Coronary artery (tissue), 2 donors: Measurements from ENCODE around the gene TMEM131.
"Not testable (repeated sequence)": the region's sequence is repeated elsewhere in the genome, so short reads cannot be mapped to it uniquely, and the experiment has no call there.

Experiments
- DNase-seq: peaks from one replicate; pipeline ENCODE4 v3.0.0-alpha.2; 2017; ENCODE audit warnings: low spot score
- H3K27ac ChIP-seq, 2 donors: fragments of 200-600 bp; sonication (generic); one replicate each; pipeline ENCODE4 v1.5.1; 2016 to 2019
- H3K4me3 ChIP-seq: fragments of 200-600 bp; sonication (generic); 2 replicates; pipeline ENCODE4 v1.5.1; 2016; ENCODE audit warnings: mild to moderate bottlenecking, moderate library complexity
- CTCF ChIP-seq: fragments of 200-600 bp; sonication (generic); IDR thresholded peaks from one replicate; pipeline ENCODE4 v1.5.1; 2019; ENCODE audit warnings: antibody characterized with exemption

Gene TMEM131

GRCh38 chr2:97966545-97967215 is 29.1 kb downstream of the TMEM131 start:
- Histone ChIP-seq H3K4me3 (no peak overlapping the region), H3K27ac (no peak overlapping the region)
- TF ChIP-seq CTCF, result no peak
- no peak for DNase-seq

- no peak for TF ChIP-seq CTCF
- H3K27ac ChIP-seq, result no peak overlapping the region
Observed at GRCh38 chr2:97965116-97965515, 30.6 kb downstream of the TMEM131 start.

GRCh38 chr2:97963880-97964279 is 31.9 kb downstream of the TMEM131 start:
- no peak for DNase-seq
- Histone ChIP-seq H3K27ac (no peak overlapping the region), H3K4me3 (no peak overlapping the region)
- no peak for TF ChIP-seq CTCF

More at GRCh38 chr2:97965116-97965515, 30.6 kb downstream of the TMEM131 start:
- DNase-seq, result no peak
- H3K4me3 ChIP-seq, result no peak overlapping the region

GRCh38 chr2:97963079-97963406 is 32.7 kb downstream of the TMEM131 start:
- no peak overlapping the region for H3K27ac ChIP-seq
- DNase-seq, result no peak
- no peak overlapping the region for H3K4me3 ChIP-seq
- no peak for TF ChIP-seq CTCF

- Histone ChIP-seq H3K4me3 (no peak overlapping the region), H3K27ac (no peak overlapping the region)
- no peak for DNase-seq
- TF ChIP-seq CTCF, result no peak
Observed at GRCh38 chr2:97961534-97961933, 34.2 kb downstream of the TMEM131 start.

GRCh38 chr2:97958184-97958583 is 37.6 kb downstream of the TMEM131 start:
- TF ChIP-seq CTCF, result no peak
- Histone ChIP-seq H3K4me3 (no peak overlapping the region), H3K27ac (no peak overlapping the region)
- no peak for DNase-seq

- no peak for TF ChIP-seq CTCF
- DNase-seq, result no peak
- no peak overlapping the region for H3K4me3 ChIP-seq
- H3K27ac ChIP-seq, result no peak overlapping the region
Observed at GRCh38 chr2:97957432-97958183, 38.1 kb downstream of the TMEM131 start.

- not testable (repeated sequence) for H3K4me3 ChIP-seq, H3K27ac ChIP-seq, DNase-seq
Observed at GRCh38 chr2:97956753-97957152, 39.0 kb downstream of the TMEM131 start.
